ENCODE results near the gene ABI3BP. TPM values are rescaled to one million over a fixed set of nuclear protein-coding genes. Genes with fewer than 3 reads are reported as not detected.
A peak's percentile ranks its signal among the peaks of the same experiment; 100 is the strongest.

Gene ABI3BP
- total and polyA plus RNA-seq, 4 donors: 1.9 to 4.2 (median 2.4) TPM

DNA sequence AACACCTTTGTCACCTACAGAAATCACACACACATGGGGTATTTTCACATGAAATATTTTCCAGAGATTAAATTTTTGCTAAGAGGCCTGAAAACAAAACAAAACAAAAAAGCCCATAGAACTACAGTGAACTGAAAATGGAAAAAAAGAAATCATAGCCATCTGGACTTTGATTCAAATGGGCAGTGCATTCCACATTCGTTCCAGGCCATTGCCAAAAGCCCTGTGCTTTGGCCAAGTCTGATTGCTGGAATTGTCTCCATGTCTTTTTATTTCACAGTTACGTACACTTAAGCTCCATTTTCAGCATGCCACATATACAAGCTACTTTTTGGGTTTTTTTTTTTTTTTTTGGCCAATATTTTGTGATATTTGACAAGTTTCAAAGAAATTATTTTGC is 236.8 kb downstream of the ABI3BP start (continued):
- TF ChIP-seq, protein P1, sequence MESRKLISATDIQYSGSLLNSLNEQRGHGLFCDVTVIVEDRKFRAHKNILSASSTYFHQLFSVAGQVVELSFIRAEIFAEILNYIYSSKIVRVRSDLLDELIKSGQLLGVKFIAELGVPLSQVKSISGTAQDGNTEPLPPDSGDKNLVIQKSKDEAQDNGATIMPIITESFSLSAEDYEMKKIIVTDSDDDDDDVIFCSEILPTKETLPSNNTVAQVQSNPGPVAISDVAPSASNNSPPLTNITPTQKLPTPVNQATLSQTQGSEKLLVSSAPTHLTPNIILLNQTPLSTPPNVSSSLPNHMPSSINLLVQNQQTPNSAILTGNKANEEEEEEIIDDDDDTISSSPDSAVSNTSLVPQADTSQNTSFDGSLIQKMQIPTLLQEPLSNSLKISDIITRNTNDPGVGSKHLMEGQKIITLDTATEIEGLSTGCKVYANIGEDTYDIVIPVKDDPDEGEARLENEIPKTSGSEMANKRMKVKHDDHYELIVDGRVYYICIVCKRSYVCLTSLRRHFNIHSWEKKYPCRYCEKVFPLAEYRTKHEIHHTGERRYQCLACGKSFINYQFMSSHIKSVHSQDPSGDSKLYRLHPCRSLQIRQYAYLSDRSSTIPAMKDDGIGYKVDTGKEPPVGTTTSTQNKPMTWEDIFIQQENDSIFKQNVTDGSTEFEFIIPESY (IDR thresholded peaks at IDR 0.05): peak; percentile 54
- TF ChIP-seq YY1 (IDR thresholded peaks at IDR 0.05) (peak; percentile 93), HNF4G (IDR thresholded peaks at IDR 0.05) (peak; percentile 84), SP1 (IDR thresholded peaks at IDR 0.05) (peak; percentile 89)

DNA sequence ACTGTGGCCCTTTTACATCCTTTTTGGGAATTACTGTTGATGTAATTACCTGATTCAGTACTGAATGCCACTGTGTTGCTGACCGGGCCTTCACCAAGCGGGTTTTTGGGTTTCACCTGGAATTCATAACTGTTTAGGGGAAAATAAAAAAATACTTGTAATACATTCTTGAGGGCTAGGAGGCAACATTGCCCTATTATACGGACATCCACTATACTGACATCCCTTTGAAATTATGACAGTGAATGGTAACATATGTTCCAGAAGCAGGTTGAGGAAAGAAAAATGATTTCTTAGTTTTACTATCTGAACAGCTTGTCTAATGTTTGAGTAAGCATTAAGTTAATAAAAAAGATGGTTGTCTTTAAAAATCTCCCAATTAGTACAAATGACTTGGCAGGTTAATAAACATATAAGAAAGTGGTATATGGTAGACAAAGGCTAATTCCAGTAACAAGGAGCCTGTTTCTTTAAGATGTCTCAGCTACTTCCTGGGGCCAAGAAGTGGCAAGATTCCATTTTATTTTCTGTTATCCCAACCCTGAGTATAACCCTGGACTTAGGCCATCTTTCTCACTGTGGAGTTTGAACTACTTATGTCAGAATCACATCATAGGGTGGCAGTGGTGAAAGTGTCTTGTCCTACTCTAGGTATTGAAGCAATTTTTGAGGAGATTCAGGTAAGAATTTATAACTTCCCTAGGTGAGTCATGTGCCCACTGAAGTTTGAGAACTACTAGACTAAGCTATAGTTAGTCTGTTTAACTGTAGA is 238.5 kb downstream of the ABI3BP start:
- H3K36me3 ChIP-seq (ENCODE audit: control insufficient read depth in 4 of 4, insufficient read depth in 3 of 4, low read depth in 1 of 4, low read length in 3 of 4): peaks cover 3 to 20% (median 6%) of the 10 kb centered on the region in 4 donors
- 75% methylated on average over 3 of the region's 3 CpGs for WGBS
- H3K27me3 ChIP-seq (ENCODE audit: control insufficient read depth in 4 of 4, insufficient read depth in 4 of 4, low read length in 3 of 4): no peaks in the 10 kb centered on the region
- TF ChIP-seq HNF4A (conservative IDR thresholded peaks at IDR 0.05) (peak; percentile 53 to 64), RXRA (IDR thresholded peaks at IDR 0.05) (peak in 1 of 2 donors; percentile 7), FOXA1 (IDR thresholded peaks at IDR 0.05) (no peak)
- no peaks in the 10 kb centered on the region for H3K9me3 ChIP-seq (ENCODE audit: control insufficient read depth in 4 of 4, low read length in 3 of 4)
- peaks cover 5 to 40% (median 24%) of the 10 kb centered on the region in 4 donors for H3K4me1 ChIP-seq (ENCODE audit: control insufficient read depth in 4 of 4, insufficient read depth in 4 of 4, low read length in 3 of 4)
- no peak for DNase-seq (ENCODE audit: low spot score)
- no peak overlapping the region for H3K9ac ChIP-seq (ENCODE audit: low read depth in 1 of 2, low read length in 2 of 2)
- no peak overlapping the region for H3K4me3 ChIP-seq (ENCODE audit: low read depth in 1 of 3, low read length in 3 of 3)
- H3K27ac ChIP-seq (ENCODE audit: low read depth in 1 of 2, low read length in 2 of 2): peak overlapping the region in 1 of 2 donors; percentile 23

DNA sequence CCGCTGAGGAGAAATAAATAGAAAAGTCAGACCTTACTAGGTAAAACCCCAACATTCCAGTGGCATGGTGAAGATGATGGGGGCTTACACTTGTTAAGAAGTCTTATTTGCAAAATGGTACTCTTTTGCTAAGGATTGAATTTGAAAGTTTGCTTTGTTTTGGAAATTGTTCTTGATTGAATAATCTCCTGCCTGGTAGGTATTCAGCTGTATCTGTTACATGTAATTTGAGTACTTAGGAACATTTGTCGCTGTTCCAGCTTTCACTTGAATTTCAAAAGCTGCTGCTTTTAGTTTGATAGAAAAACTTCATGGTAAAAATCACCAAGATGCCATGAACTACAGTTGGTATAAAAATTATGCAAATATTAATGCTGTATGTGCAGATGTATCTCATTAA is 239.4 kb downstream of the ABI3BP start:
- Histone ChIP-seq H3K9ac (ENCODE audit: low read depth in 1 of 2, low read length in 2 of 2) (no peak overlapping the region), H3K9me3 (ENCODE audit: control insufficient read depth in 4 of 4, low read length in 3 of 4) (no peaks in the 10 kb centered on the region), H3K27me3 (ENCODE audit: control insufficient read depth in 4 of 4, insufficient read depth in 4 of 4, low read length in 3 of 4) (no peaks in the 10 kb centered on the region), H3K4me3 (ENCODE audit: low read depth in 1 of 3, low read length in 3 of 3) (no peak overlapping the region), H3K27ac (ENCODE audit: low read depth in 1 of 2, low read length in 2 of 2) (no peak overlapping the region), H3K36me3 (ENCODE audit: control insufficient read depth in 4 of 4, insufficient read depth in 3 of 4, low read depth in 1 of 4, low read length in 3 of 4) (peaks cover 3 to 20% (median 9%) of the 10 kb centered on the region in 4 donors), H3K4me1 (ENCODE audit: control insufficient read depth in 4 of 4, insufficient read depth in 4 of 4, low read length in 3 of 4) (peaks cover 5 to 43% (median 23%) of the 10 kb centered on the region in 4 donors)
- WGBS: 77% methylated on average over 2 of the region's 2 CpGs
- TF ChIP-seq GABPA (IDR thresholded peaks at IDR 0.05 in 1 of 2, conservative IDR thresholded peaks at IDR 0.05 in 1 of 2) (no peak), SP1 (IDR thresholded peaks at IDR 0.05) (no peak), JUND (IDR thresholded peaks at IDR 0.05) (no peak), YY1 (IDR thresholded peaks at IDR 0.05) (no peak), RXRA (IDR thresholded peaks at IDR 0.05) (no peak), FOXA1 (IDR thresholded peaks at IDR 0.05) (no peak), EGR1 (IDR thresholded peaks at IDR 0.05; ENCODE audit: low read depth in 2 of 2) (no peak), NR2F2 (IDR thresholded peaks at IDR 0.05) (no peak), HNF4G (IDR thresholded peaks at IDR 0.05) (no peak), RAD21 (IDR thresholded peaks at IDR 0.05) (no peak), HNF4A (conservative IDR thresholded peaks at IDR 0.05) (no peak), FOXA2 (IDR thresholded peaks at IDR 0.05) (no peak)
- TF ChIP-seq, protein P2, sequence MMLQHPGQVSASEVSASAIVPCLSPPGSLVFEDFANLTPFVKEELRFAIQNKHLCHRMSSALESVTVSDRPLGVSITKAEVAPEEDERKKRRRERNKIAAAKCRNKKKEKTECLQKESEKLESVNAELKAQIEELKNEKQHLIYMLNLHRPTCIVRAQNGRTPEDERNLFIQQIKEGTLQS (IDR thresholded peaks at IDR 0.05): no peak
- TF ChIP-seq, protein P3, sequence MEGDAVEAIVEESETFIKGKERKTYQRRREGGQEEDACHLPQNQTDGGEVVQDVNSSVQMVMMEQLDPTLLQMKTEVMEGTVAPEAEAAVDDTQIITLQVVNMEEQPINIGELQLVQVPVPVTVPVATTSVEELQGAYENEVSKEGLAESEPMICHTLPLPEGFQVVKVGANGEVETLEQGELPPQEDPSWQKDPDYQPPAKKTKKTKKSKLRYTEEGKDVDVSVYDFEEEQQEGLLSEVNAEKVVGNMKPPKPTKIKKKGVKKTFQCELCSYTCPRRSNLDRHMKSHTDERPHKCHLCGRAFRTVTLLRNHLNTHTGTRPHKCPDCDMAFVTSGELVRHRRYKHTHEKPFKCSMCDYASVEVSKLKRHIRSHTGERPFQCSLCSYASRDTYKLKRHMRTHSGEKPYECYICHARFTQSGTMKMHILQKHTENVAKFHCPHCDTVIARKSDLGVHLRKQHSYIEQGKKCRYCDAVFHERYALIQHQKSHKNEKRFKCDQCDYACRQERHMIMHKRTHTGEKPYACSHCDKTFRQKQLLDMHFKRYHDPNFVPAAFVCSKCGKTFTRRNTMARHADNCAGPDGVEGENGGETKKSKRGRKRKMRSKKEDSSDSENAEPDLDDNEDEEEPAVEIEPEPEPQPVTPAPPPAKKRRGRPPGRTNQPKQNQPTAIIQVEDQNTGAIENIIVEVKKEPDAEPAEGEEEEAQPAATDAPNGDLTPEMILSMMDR (IDR thresholded peaks at IDR 0.05; ENCODE audit: low read depth, low read length, missing input control): no peak
- TF ChIP-seq, protein P4, sequence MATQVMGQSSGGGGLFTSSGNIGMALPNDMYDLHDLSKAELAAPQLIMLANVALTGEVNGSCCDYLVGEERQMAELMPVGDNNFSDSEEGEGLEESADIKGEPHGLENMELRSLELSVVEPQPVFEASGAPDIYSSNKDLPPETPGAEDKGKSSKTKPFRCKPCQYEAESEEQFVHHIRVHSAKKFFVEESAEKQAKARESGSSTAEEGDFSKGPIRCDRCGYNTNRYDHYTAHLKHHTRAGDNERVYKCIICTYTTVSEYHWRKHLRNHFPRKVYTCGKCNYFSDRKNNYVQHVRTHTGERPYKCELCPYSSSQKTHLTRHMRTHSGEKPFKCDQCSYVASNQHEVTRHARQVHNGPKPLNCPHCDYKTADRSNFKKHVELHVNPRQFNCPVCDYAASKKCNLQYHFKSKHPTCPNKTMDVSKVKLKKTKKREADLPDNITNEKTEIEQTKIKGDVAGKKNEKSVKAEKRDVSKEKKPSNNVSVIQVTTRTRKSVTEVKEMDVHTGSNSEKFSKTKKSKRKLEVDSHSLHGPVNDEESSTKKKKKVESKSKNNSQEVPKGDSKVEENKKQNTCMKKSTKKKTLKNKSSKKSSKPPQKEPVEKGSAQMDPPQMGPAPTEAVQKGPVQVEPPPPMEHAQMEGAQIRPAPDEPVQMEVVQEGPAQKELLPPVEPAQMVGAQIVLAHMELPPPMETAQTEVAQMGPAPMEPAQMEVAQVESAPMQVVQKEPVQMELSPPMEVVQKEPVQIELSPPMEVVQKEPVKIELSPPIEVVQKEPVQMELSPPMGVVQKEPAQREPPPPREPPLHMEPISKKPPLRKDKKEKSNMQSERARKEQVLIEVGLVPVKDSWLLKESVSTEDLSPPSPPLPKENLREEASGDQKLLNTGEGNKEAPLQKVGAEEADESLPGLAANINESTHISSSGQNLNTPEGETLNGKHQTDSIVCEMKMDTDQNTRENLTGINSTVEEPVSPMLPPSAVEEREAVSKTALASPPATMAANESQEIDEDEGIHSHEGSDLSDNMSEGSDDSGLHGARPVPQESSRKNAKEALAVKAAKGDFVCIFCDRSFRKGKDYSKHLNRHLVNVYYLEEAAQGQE (IDR thresholded peaks at IDR 0.05): no peak
- TF ChIP-seq, protein P1 (IDR thresholded peaks at IDR 0.05): no peak
- TF ChIP-seq, protein P5, sequence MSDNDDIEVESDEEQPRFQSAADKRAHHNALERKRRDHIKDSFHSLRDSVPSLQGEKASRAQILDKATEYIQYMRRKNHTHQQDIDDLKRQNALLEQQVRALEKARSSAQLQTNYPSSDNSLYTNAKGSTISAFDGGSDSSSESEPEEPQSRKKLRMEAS (IDR thresholded peaks at IDR 0.05): no peak
- DNase-seq (ENCODE audit: low spot score): no peak
